Measurements from ENCODE around the gene EIF4E2.

DNA sequence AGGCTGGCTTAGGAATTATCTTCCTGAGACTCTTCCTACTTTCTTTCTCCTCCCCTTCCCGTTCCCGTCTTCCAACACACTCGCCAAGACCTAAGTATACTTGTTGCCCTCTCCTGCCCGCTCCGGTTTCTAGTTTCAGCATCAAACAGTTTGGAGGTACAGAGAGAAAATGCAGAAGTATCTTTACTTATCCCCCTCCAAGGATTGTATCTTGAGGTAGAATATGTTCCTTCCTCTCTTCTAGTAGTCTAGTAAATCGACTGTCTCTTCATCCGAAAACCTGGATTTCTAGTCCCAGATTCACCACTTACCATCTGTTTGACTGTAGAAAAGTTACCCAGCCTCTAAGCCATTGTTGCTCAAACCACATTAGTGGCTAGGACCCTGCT is 755 bp downstream of the EIF4E2 start:
- TF ChIP-seq GATA2 (IDR thresholded peaks at IDR 0.05; ENCODE audit: low read depth, low read length) (no peak), GATA3 (IDR thresholded peaks at IDR 0.05; ENCODE audit: low read depth, low read length) (no peak)
